22Rv1 (cell line): ENCODE results near the gene C5AR2.
"Not testable (repeated sequence)": the region's sequence is repeated elsewhere in the genome, so short reads cannot be mapped to it uniquely, and the experiment has no call there.

ENCODE experiments used
- H3K27ac ChIP-seq: fragments of 450-650 bp; 2 replicates; pipeline ENCODE4 v1.5.1; 2017
- CTCF ChIP-seq: fragments of 450-650 bp; IDR thresholded peaks from 2 replicates; pipeline ENCODE4 v1.5.1; 2017; ENCODE audit warnings: mild to moderate bottlenecking
- ZFX ChIP-seq: fragments of 450-650 bp; IDR thresholded peaks from 2 replicates; pipeline ENCODE4 v1.6.1; 2017; ENCODE audit warnings: antibody characterized with exemption, borderline replicate concordance

C5AR2 gene

GRCh38 chr19:47323409-47323808 lies 8.6 kb upstream of the C5AR2 start:
- TF ChIP-seq ZFX = no peak
- no peak for TF ChIP-seq CTCF
- no peak overlapping the region for H3K27ac ChIP-seq

- TF ChIP-seq ZFX = no peak
- no peak for TF ChIP-seq CTCF
- H3K27ac ChIP-seq = no peak overlapping the region
Measured at GRCh38 chr19:47323872-47324271, 8.1 kb upstream of the C5AR2 start.

GRCh38 chr19:47324502-47324901 lies 7.5 kb upstream of the C5AR2 start:
- no peak overlapping the region for H3K27ac ChIP-seq
- TF ChIP-seq CTCF (no peak), ZFX (no peak)

GRCh38 chr19:47330466-47330869 lies 1.5 kb upstream of the C5AR2 start:
- no peak overlapping the region for H3K27ac ChIP-seq

GRCh38 chr19:47331490-47331889 lies 485 bp upstream of the C5AR2 start:
- no peak overlapping the region for H3K27ac ChIP-seq
- TF ChIP-seq ZFX = no peak
- no peak for TF ChIP-seq CTCF

More at GRCh38 chr19:47330466-47330869, 1.5 kb upstream of the C5AR2 start:
- no peak for TF ChIP-seq CTCF
- no peak for TF ChIP-seq ZFX

GRCh38 chr19:47336765-47337718 lies 5.1 kb downstream of the C5AR2 start:
- not testable (repeated sequence) for H3K27ac ChIP-seq

- TF ChIP-seq CTCF = no peak
- no peak for TF ChIP-seq ZFX
- H3K27ac ChIP-seq = no peak overlapping the region
Measured at GRCh38 chr19:47339196-47339880, 7.4 kb downstream of the C5AR2 start.
